Natural killer cell (primary cell): ENCODE results near the gene DLST. TPM values are rescaled to one million over a fixed set of nuclear protein-coding genes. Genes with fewer than 3 reads are reported as not detected.
"Not testable (repeated sequence)": the region's sequence is repeated elsewhere in the genome, so short reads cannot be mapped to it uniquely, and the experiment has no call there.

Experiments used
- ATAC-seq, 3 donors: fragments of 150-1000 bp in 2 of 3; fragments of 200-7000 bp in 1 of 3; cut with Tn5 transposase; 1 replicate in 1 of 3; 2 replicates in 2 of 3; pipeline ENCODE4 v1.10.0; 2021; ENCODE audit warnings: mild to moderate bottlenecking in 2 of 3, moderate library complexity in 2 of 3
- DNase-seq, 2 donors: peaks; one replicate each; pipeline versions ENCODE4 v3.0.0 to v3.0.0-alpha.2; 2013 to 2021; ENCODE audit warnings: mixed read lengths in 1 of 2
- H3K27ac ChIP-seq: one replicate; pipeline ENCODE4 v1.5.1; 2013; ENCODE audit warnings: mild to moderate bottlenecking, low read length
- H3K27me3 ChIP-seq: one replicate; pipeline ENCODE4 v1.6.1; 2013; ENCODE audit warnings: low read length; ENCODE audit not compliant: control insufficient read depth, insufficient read depth
- H3K36me3 ChIP-seq: one replicate; pipeline ENCODE4 v1.6.1; 2013; ENCODE audit warnings: low read length; ENCODE audit not compliant: control insufficient read depth, insufficient read depth
- H3K4me1 ChIP-seq: one replicate; pipeline ENCODE4 v1.6.1; 2013; ENCODE audit warnings: low read length; ENCODE audit not compliant: control insufficient read depth, insufficient read depth
- H3K4me3 ChIP-seq: one replicate; pipeline ENCODE4 v1.5.1; 2013; ENCODE audit warnings: low read length
- H3K9me3 ChIP-seq: one replicate; pipeline ENCODE4 v1.6.1; 2013; ENCODE audit warnings: low read length; ENCODE audit not compliant: control insufficient read depth, insufficient read depth
- H3K27ac Mint-ChIP-seq, 2 donors: one replicate each; pipeline ENCODE4 v1.8.0; 2022; ENCODE audit warnings: mild to moderate bottlenecking in 2 of 2, mixed read lengths in 2 of 2, moderate library complexity in 1 of 2
- H3K27me3 Mint-ChIP-seq, 2 donors: one replicate each; pipeline ENCODE4 v1.8.0; 2022; ENCODE audit warnings: low read depth in 2 of 2, mixed read lengths in 2 of 2
- H3K36me3 Mint-ChIP-seq: one replicate; pipeline ENCODE4 v1.8.0; 2022; ENCODE audit warnings: mixed read lengths
- H3K4me1 Mint-ChIP-seq, 2 donors: one replicate each; pipeline ENCODE4 v1.8.0; 2022; ENCODE audit warnings: mixed read lengths in 2 of 2
- H3K4me3 Mint-ChIP-seq: one replicate; pipeline ENCODE4 v1.8.0; 2022; ENCODE audit warnings: mild to moderate bottlenecking, moderate library complexity, mixed read lengths
- H3K9me3 Mint-ChIP-seq, 2 donors: one replicate each; pipeline ENCODE4 v1.8.0; 2022; ENCODE audit warnings: mixed read lengths in 2 of 2
- CTCF ChIP-seq: fragments of 200-600 bp; IDR thresholded peaks from one replicate; pipeline ENCODE4 v1.8.0; 2022; ENCODE audit warnings: antibody characterized with exemption
- WGBS: methylation state at CpG from one replicate; pipeline ENCODE4 v1.1.7; 2013; ENCODE audit warnings: missing lambda C conversion rate; ENCODE audit not compliant: insufficient coverage; 5-methylcytosine and 5-hydroxymethylcytosine counted together
- intact Hi-C: fragments of 100-400 bp; cut with micrococcal nuclease; formaldehyde crosslinking; loops from one replicate; pipeline ENCODE4 v1.14.2; 2022
- total RNA-seq, 4 donors: library from RNA; stranded (reverse); fragments of 120-200 nt in 1 of 4; gene quantifications; one replicate each; pipeline versions ENCODE4 v1.2.3 to v1.2.4, GENCODE V29; 2013 to 2022

DLST gene
- total RNA-seq, 3 donors from 2014 or later (not counting 1 experiment from before 2014, with no cell fraction given), result 161 to 180 (median 163) TPM

GRCh38 chr14:74924061-74924460 lies 42.3 kb downstream of the DLST start:
- peaks cover 12 to 18% of the 10 kb centered on the region in 2 donors for H3K27me3 Mint-ChIP-seq
- Histone ChIP-seq H3K36me3 (no peaks in the 10 kb centered on the region), H3K4me1 (peaks cover 10% of the 10 kb centered on the region), H3K4me3 (no peak overlapping the region), H3K27me3 (no peaks in the 10 kb centered on the region), H3K27ac (no peak overlapping the region), H3K9me3 (no peaks in the 10 kb centered on the region)
- H3K27ac Mint-ChIP-seq, result no peak overlapping the region
- WGBS, result 92% methylated on average over 11 of the region's 11 CpGs
- H3K4me3 Mint-ChIP-seq, result peak overlapping the region; percentile 10
- TF ChIP-seq CTCF, result no peak
- intact Hi-C loops, result no loop called here
- H3K4me1 Mint-ChIP-seq, result peaks cover 0 to 3% of the 10 kb centered on the region in 2 donors
- H3K9me3 Mint-ChIP-seq, result no peaks in the 10 kb centered on the region
- no peak for ATAC-seq
- no peak for DNase-seq
- no peaks in the 10 kb centered on the region for H3K36me3 Mint-ChIP-seq

GRCh38 chr14:74927225-74927624 lies 45.5 kb downstream of the DLST start:
- peaks cover 12 to 18% of the 10 kb centered on the region in 2 donors for H3K27me3 Mint-ChIP-seq
- no peak overlapping the region for H3K27ac Mint-ChIP-seq
- TF ChIP-seq CTCF, result no peak
- no peak overlapping the region for H3K4me3 Mint-ChIP-seq
- 95% methylated on average over 6 of the region's 6 CpGs for WGBS
- H3K4me1 Mint-ChIP-seq, result peaks cover 0 to 3% of the 10 kb centered on the region in 2 donors
- ATAC-seq (no peak), DNase-seq (no peak)
- no peak overlapping the region for H3K27ac ChIP-seq
- no peaks in the 10 kb centered on the region for H3K9me3 ChIP-seq
- intact Hi-C loops, result no loop called here
- H3K9me3 Mint-ChIP-seq, result no peaks in the 10 kb centered on the region
- H3K27me3 ChIP-seq, result no peaks in the 10 kb centered on the region
- no peak overlapping the region for H3K4me3 ChIP-seq
- peaks cover 10% of the 10 kb centered on the region for H3K4me1 ChIP-seq
- H3K36me3 ChIP-seq, result no peaks in the 10 kb centered on the region
- H3K36me3 Mint-ChIP-seq, result no peaks in the 10 kb centered on the region

- Mint-ChIP-seq H3K4me1 (no peaks in the 10 kb centered on the region), H3K9me3 (no peaks in the 10 kb centered on the region), H3K27ac (no peak overlapping the region), H3K36me3 (no peaks in the 10 kb centered on the region), H3K27me3 (peaks cover 15 to 18% of the 10 kb centered on the region in 2 donors), H3K4me3 (no peak overlapping the region)
- no peak for DNase-seq
- 52% methylated on average over 6 of the region's 6 CpGs for WGBS
- no peak for TF ChIP-seq CTCF
- no peaks in the 10 kb centered on the region for H3K36me3 ChIP-seq
- H3K27ac ChIP-seq, result no peak overlapping the region
- H3K27me3 ChIP-seq, result no peaks in the 10 kb centered on the region
- peaks cover 4% of the 10 kb centered on the region for H3K4me1 ChIP-seq
- H3K4me3 ChIP-seq, result no peak overlapping the region
- no peaks in the 10 kb centered on the region for H3K9me3 ChIP-seq
- ATAC-seq, result no peak
- intact Hi-C loops, result no loop called here
Observed at GRCh38 chr14:74929242-74929641, 47.5 kb downstream of the DLST start.

- H3K27ac ChIP-seq, H3K9me3 Mint-ChIP-seq, intact Hi-C loops, H3K4me3 Mint-ChIP-seq, H3K9me3 ChIP-seq, ATAC-seq, H3K27me3 Mint-ChIP-seq, H3K27ac Mint-ChIP-seq, H3K4me1 ChIP-seq, H3K4me1 Mint-ChIP-seq, H3K27me3 ChIP-seq, H3K4me3 ChIP-seq, H3K36me3 Mint-ChIP-seq, H3K36me3 ChIP-seq, DNase-seq: not testable (repeated sequence)
- 89% methylated on average over 9 of the region's 9 CpGs for WGBS
Observed at GRCh38 chr14:74931744-74932143, 50.0 kb downstream of the DLST start.
